ENCODE measurements around the gene NSUN7.

- TF ChIP-seq POLR2A (IDR thresholded peaks at IDR 0.05), result no peak
- TF ChIP-seq, protein P1, sequence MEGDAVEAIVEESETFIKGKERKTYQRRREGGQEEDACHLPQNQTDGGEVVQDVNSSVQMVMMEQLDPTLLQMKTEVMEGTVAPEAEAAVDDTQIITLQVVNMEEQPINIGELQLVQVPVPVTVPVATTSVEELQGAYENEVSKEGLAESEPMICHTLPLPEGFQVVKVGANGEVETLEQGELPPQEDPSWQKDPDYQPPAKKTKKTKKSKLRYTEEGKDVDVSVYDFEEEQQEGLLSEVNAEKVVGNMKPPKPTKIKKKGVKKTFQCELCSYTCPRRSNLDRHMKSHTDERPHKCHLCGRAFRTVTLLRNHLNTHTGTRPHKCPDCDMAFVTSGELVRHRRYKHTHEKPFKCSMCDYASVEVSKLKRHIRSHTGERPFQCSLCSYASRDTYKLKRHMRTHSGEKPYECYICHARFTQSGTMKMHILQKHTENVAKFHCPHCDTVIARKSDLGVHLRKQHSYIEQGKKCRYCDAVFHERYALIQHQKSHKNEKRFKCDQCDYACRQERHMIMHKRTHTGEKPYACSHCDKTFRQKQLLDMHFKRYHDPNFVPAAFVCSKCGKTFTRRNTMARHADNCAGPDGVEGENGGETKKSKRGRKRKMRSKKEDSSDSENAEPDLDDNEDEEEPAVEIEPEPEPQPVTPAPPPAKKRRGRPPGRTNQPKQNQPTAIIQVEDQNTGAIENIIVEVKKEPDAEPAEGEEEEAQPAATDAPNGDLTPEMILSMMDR (IDR thresholded peaks at IDR 0.05), result no peak
Measured at GRCh38 chr4:40721730-40722171, 28.0 kb upstream of the NSUN7 start.
